ENCODE measurements around the gene NEK10. TPM values are rescaled to one million over a fixed set of nuclear protein-coding genes. Genes with fewer than 3 reads are reported as not detected.

The NEK10 gene
- polyA plus RNA-seq, 2 of the 4 experiments (the other 2 are of a cell fraction): 1.7 to 2.9 TPM

- H3K4me3 ChIP-seq: no peak overlapping the region
- no peak for FAIRE-seq
- H3K27ac ChIP-seq: no peak overlapping the region
- no peak for DNase-seq (ENCODE audit: low read depth in 1 of 2, low spot score in 1 of 2)
- 5% methylated on average over 1 of the region's 2 CpGs for WGBS (ENCODE audit: missing lambda C conversion rate)
- no peaks in the 10 kb centered on the region for H3K4me1 ChIP-seq
- ChIA-PET CTCF (interaction anchor here (1.7 kb wide), 1 partner anchor 9 kb away, joined by 5 read pairs; no protein-coding TSS in a partner anchor), POLR2A (no interaction called here)
- no peak for TF ChIP-seq MYC (IDR thresholded peaks at IDR 0.05; ENCODE audit: borderline replicate concordance, low read length)
- no peak for TF ChIP-seq JUN (IDR thresholded peaks at IDR 0.05)
- TF ChIP-seq, protein P1, sequence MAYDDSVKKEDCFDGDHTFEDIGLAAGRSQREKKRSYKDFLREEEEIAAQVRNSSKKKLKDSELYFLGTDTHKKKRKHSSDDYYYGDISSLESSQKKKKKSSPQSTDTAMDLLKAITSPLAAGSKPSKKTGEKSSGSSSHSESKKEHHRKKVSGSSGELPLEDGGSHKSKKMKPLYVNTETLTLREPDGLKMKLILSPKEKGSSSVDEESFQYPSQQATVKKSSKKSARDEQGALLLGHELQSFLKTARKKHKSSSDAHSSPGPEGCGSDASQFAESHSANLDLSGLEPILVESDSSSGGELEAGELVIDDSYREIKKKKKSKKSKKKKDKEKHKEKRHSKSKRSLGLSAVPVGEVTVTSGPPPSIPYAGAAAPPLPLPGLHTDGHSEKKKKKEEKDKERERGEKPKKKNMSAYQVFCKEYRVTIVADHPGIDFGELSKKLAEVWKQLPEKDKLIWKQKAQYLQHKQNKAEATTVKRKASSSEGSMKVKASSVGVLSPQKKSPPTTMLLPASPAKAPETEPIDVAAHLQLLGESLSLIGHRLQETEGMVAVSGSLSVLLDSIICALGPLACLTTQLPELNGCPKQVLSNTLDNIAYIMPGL (CRISPR knock-in tag; IDR thresholded peaks at IDR 0.05; ENCODE audit: borderline replicate concordance): no peak
- no peak for TF ChIP-seq CBX2 (IDR thresholded peaks at IDR 0.05; ENCODE audit: borderline replicate concordance, low read depth)
- TF ChIP-seq RAD21 (conservative IDR thresholded peaks at IDR 0.05 in 1 of 2, IDR thresholded peaks at IDR 0.05 in 1 of 2): peak in 1 of 2 experiments; percentile 19; a peak in 1 of 5 replicates
- ATAC-seq: peak in 1 of 2 experiments; percentile 51; a peak in 1 of 6 replicates
- H3K9me3 ChIP-seq: no peaks in the 10 kb centered on the region
- no peak overlapping the region for H3K4me2 ChIP-seq
These were observed 124.8 kb downstream of the NEK10 start for GRCh38 chr3:27244374-27244773.

DNA sequence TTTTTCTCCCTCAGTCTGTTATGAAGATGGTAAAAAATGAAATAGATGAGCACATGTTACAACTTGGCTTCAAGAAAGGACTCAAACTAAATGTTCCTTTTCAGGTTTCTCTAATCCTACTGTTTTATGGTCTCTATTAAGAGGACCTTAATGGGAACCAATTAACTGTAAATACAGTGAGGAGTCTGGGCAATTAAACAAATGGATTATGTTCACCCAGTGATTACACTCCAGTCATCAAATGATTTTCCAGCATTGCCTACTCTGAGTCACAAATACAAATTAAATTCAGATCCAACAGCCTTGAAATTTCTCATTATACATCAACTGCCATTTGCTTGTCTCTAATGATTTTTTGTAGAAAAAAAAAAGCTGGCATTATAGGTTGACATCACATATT is 129.2 kb downstream of the NEK10 start:
- CTCF ChIA-PET: no interaction called here
- H3K4me1 ChIP-seq: no peaks in the 10 kb centered on the region
- H3K27ac ChIP-seq: no peak overlapping the region
- POLR2A ChIA-PET: no interaction called here
- no peak for FAIRE-seq
- H3K9me3 ChIP-seq: no peaks in the 10 kb centered on the region
- no peak overlapping the region for H3K4me2 ChIP-seq
- TF ChIP-seq ZFP36 (IDR thresholded peaks at IDR 0.05; ENCODE audit: borderline replicate concordance, partially characterized antibody) (no peak), MAX (IDR thresholded peaks at IDR 0.05) (no peak), CHD4 (IDR thresholded peaks at IDR 0.05; ENCODE audit: borderline replicate concordance) (no peak), NR3C1 (IDR thresholded peaks at IDR 0.05) (no peak)
- TF ChIP-seq, protein P2, sequence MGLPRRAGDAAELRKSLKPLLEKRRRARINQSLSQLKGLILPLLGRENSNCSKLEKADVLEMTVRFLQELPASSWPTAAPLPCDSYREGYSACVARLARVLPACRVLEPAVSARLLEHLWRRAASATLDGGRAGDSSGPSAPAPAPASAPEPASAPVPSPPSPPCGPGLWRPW (IDR thresholded peaks at IDR 0.05): no peak
- DNase-seq (ENCODE audit: low read depth in 1 of 2, low spot score in 1 of 2): no peak
- no peak overlapping the region for H3K4me3 ChIP-seq
- no peak for ATAC-seq

GRCh38 chr3:27228805-27229204 is 140.4 kb downstream of the NEK10 start:
- FAIRE-seq: no peak
- Histone ChIP-seq H3K4me2 (no peak overlapping the region), H3K4me3 (no peak overlapping the region), H3K4me1 (no peaks in the 10 kb centered on the region), H3K9me3 (peaks cover 3% of the 10 kb centered on the region; the same call in 2 of the 3 replicates), H3K27ac (no peak overlapping the region)
- DNase-seq (ENCODE audit: low read depth in 1 of 2, low spot score in 1 of 2): peak in 1 of 2 experiments; percentile 43
- ATAC-seq: peak in 1 of 2 experiments; percentile 75; a peak in 3 of 6 replicates
- ChIA-PET CTCF (interaction anchor here (1.0 to 1.1 kb wide), 2 partner anchors 25 to 88 kb away, joined by 3 to 4 read pairs; no protein-coding TSS in a partner anchor), POLR2A (no interaction called here)
- 35% methylated on average over 2 of the region's 2 CpGs for WGBS (ENCODE audit: missing lambda C conversion rate)
- no peak for TF ChIP-seq BHLHE40 (IDR thresholded peaks at IDR 0.05; ENCODE audit: low read depth, low read length)

DNA sequence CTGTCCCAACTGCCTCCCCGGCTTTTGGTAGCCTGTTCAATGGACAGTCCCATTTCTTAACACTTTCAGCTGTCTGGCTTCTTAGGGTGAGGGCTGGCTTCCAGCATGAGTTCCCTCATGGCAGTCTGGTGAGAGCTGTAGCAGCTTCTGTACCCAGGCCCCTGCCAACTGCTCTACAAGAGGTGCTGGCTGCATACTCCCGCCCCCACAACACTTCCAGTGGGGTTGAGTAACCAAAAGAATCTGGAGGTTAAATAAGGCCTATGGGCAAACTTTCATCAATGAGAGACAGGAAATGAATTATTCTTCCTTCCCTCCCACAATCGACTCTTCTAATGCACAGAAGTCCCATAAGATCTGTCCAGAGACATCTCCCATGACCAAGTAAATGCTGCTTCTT is 145.0 kb downstream of the NEK10 start:
- peaks cover 4% of the 10 kb centered on the region; the same call in 1 of the 3 replicates for H3K4me1 ChIP-seq
- TF ChIP-seq NR3C1 (IDR thresholded peaks at IDR 0.05): no peak
- TF ChIP-seq KDM5A (IDR thresholded peaks at IDR 0.05): no peak
- H3K4me2 ChIP-seq: no peak overlapping the region
- ChIA-PET CTCF (no interaction called here), POLR2A (no interaction called here)
- 34% methylated on average over 3 of the region's 3 CpGs for WGBS (ENCODE audit: missing lambda C conversion rate)
- H3K27ac ChIP-seq: no peak overlapping the region
- FAIRE-seq (no peak), ATAC-seq (no peak), DNase-seq (ENCODE audit: low read depth in 1 of 2, low spot score in 1 of 2) (no peak)
- H3K9me3 ChIP-seq: no peaks in the 10 kb centered on the region
- H3K4me3 ChIP-seq: no peak overlapping the region

DNA sequence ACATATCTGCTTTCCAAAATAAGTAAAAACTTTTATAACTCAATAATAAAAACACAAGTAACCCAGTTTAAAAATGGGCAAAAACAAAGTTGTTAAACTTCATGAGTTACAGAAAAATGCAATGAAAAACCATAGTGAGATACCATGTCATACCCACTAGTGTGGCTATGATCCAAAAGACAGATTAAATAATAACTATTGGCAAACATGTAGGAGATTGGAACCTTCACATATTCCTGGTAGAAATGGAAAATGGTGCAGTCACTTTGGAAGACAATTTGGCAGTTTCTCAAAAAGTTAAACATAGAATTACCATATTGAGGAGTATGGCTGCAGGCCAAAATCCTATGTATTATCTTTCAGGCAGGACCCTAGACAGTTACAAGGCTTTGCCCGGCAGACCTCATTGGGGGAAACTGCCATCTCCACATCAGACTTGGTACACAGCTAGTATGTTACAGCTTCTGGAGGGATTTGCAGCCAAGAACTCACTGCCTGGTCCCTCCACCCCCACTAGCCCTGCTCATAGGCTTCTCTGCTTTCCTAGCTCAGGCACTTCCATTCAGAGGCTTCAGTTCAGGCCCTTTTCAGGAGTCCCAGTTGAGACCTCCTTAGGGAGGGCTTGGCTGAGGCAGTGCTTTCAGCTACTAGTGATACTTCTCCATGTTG is 147.8 kb downstream of the NEK10 start:
- WGBS (ENCODE audit: missing lambda C conversion rate): 92% methylated on average over 1 of the region's 1 CpG
- H3K4me3 ChIP-seq: no peak overlapping the region
- H3K4me2 ChIP-seq: peak overlapping the region; percentile 20; the same call in 1 of the 3 replicates
- ATAC-seq: no peak
- ChIA-PET POLR2A (no interaction called here), CTCF (interaction anchor here (0.9 kb wide), 1 partner anchor 91 kb away, joined by 5 read pairs; no protein-coding TSS in a partner anchor)
- no peak for FAIRE-seq
- no peak for TF ChIP-seq JUNB (IDR thresholded peaks at IDR 0.05)
- TF ChIP-seq NFE2L2 (conservative IDR thresholded peaks at IDR 0.05; ENCODE audit: low read length): no peak
- TF ChIP-seq HOXB5 (CRISPR knock-in tag; IDR thresholded peaks at IDR 0.05): no peak
- TF ChIP-seq, protein P3, sequence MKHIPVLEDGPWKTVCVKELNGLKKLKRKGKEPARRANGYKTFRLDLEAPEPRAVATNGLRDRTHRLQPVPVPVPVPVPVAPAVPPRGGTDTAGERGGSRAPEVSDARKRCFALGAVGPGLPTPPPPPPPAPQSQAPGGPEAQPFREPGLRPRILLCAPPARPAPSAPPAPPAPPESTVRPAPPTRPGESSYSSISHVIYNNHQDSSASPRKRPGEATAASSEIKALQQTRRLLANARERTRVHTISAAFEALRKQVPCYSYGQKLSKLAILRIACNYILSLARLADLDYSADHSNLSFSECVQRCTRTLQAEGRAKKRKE (CRISPR knock-in tag; IDR thresholded peaks at IDR 0.05; ENCODE audit: low read depth): no peak
- TF ChIP-seq RCOR1 (IDR thresholded peaks at IDR 0.05; ENCODE audit: low read depth, low read length): no peak
- TF ChIP-seq HOXA7 (CRISPR knock-in tag; IDR thresholded peaks at IDR 0.05): no peak
- no peak for TF ChIP-seq TFCP2L1 (CRISPR knock-in tag; IDR thresholded peaks at IDR 0.05)
- DNase-seq (ENCODE audit: low read depth in 1 of 2, low spot score in 1 of 2): no peak
- no peak overlapping the region for H3K27ac ChIP-seq
- H3K4me1 ChIP-seq: peaks cover 15% of the 10 kb centered on the region
- no peaks in the 10 kb centered on the region for H3K9me3 ChIP-seq

All from A549 (cell line).